Measurements from ENCODE around the gene OR6C74. TPM values are rescaled to one million over a fixed set of nuclear protein-coding genes. Genes with fewer than 3 reads are reported as not detected.

OR6C74 gene
- total RNA-seq, result not detected

DNA sequence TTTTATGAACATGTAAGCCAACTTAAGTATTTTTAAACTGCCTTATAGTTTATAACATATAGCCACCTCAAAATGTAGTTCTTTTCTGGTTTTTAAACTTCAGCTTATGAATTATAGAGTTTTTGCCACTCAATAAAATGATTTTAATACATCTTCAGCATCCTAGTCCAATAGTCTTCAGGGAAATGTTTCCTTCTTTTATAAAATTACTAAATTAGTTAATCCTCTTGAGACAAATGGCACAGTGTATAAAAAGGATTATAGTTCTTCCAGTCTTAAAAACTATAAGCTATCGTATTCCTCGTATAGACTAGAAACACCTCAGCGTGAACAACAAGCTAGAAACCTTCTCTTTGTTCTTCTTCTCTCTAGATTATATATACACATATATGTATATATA lies at the start of gene OR6C74:
TSS of gene OR6C74 (plus strand) at position 301 of the 400 bp plus-strand sequence. CDS start 2,679 bp downstream, outside the sequence.
- CTCF ChIA-PET, result no interaction called here

DNA sequence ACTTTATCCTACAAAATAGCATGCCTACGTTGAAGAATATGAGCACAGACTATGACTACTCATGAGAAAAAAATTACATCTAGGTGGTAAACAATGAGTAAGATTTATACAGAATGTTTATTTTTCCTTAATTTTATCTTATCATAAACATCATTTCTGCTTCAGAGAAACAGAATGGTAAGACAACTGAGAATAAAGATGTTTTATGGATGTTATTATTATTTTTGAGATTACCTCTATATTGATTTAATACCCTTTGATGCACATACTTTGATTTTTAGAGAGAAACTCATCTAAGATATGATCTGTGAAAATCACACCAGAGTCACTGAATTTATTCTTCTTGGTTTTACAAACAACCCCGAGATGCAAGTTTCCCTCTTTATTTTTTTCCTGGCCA lies 23.7 kb upstream of the OR6C74 start, which contains the start of gene OR10A7:
TSS of gene OR10A7 (plus strand) at position 301 of the 400 bp plus-strand sequence. CDS start at position 301, 0 bp downstream.
- Mint-ChIP-seq H3K27me3 (no peaks in the 10 kb centered on the region), H3K36me3 (no peaks in the 10 kb centered on the region), H3K4me3 (no peak within 1 kb of the TSS), H3K27ac (no peak within 1 kb of the TSS), H3K4me1 (no peaks in the 10 kb centered on the region), H3K9me3 (ENCODE audit: low read depth) (no peaks in the 10 kb centered on the region)
- DNase-seq (no peak), ATAC-seq (no peak)
- CTCF ChIA-PET, result no interaction called here

More for the DNA sequence above, at the start of gene OR6C74:
- Mint-ChIP-seq H3K4me3 (no peak within 1 kb of the TSS), H3K36me3 (no peaks in the 10 kb centered on the region), H3K4me1 (no peaks in the 10 kb centered on the region), H3K27me3 (peaks cover 24% of the 10 kb centered on the region), H3K27ac (no peak within 1 kb of the TSS), H3K9me3 (ENCODE audit: low read depth) (no peaks in the 10 kb centered on the region)
- no peak for DNase-seq
- no peak for ATAC-seq

DNA sequence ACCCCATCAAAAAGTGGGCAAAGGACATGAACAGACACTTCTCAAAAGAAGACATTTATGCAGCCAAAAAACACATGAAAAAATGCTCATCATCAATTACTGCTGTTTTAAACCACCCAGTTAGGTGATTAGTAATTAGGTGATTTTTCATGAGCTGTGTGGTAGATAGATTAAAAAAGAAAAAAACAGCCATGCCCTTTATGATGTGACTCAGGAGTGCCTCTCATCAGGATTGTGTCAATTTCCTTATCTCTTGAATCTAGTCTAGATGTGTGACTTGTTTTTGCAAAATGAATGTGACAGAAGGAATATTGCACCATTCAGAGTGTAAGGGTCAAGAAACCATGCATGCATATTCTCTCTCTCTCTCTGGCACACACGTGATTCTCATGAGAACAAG lies 17.9 kb upstream of the OR6C74 start:
- Mint-ChIP-seq H3K4me1 (no peaks in the 10 kb centered on the region), H3K36me3 (no peaks in the 10 kb centered on the region), H3K9me3 (ENCODE audit: low read depth) (no peaks in the 10 kb centered on the region), H3K27me3 (peaks cover 22% of the 10 kb centered on the region), H3K4me3 (no peak overlapping the region), H3K27ac (no peak overlapping the region)
- ATAC-seq (no peak), DNase-seq (no peak)
- CTCF ChIA-PET, result no interaction called here

DNA sequence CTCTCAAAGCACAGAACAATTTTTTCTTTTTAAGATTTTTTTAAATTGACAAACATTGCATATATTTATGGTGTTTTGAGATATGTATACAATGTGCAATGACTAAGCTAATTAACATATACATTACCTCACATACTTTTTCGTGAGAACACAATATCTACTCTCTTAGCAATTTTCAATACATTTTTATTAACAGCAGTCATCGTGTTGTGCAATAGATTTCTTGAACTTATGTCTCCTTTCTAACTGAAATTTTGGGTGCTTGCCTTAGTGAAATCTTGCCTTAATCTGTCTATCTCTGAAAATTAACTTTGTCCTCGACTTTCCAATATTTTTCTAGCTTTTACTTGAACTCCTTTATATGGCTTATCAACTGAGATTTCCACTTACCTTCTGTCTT lies 16.8 kb upstream of the OR6C74 start:
- Mint-ChIP-seq H3K4me3 (no peak overlapping the region), H3K27ac (no peak overlapping the region), H3K4me1 (no peaks in the 10 kb centered on the region), H3K27me3 (peaks cover 33% of the 10 kb centered on the region), H3K9me3 (ENCODE audit: low read depth) (no peaks in the 10 kb centered on the region), H3K36me3 (no peaks in the 10 kb centered on the region)
- DNase-seq (no peak), ATAC-seq (no peak)
- CTCF ChIA-PET, result no interaction called here

DNA sequence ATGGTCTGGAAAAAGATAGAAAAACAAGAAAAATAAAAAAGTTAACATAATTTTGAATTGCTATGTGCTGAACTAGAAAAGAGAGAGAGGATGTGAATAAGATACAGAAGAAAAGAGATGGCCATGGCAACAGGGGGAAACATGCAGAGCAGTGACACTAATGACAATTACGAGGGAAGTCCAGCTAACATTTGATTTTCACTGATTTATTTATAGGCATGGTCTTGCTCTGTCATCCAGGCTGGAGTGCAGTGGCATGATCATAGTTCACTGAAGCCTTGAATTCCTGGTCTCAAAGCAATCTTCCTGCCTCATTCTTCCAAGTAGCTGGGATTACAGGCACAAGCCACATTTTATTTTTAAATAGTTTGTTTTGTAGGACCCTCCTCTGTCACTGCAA lies 1.8 kb downstream of the OR6C74 start:
- ATAC-seq (no peak), DNase-seq (no peak)
- H3K4me3 Mint-ChIP-seq, result no peak overlapping the region
- CTCF ChIA-PET, result no interaction called here
- H3K27ac Mint-ChIP-seq, result no peak overlapping the region
- H3K4me1 Mint-ChIP-seq, result no peaks in the 10 kb centered on the region
- no peaks in the 10 kb centered on the region for H3K36me3 Mint-ChIP-seq
- H3K27me3 Mint-ChIP-seq, result peaks cover 28% of the 10 kb centered on the region
- no peaks in the 10 kb centered on the region for H3K9me3 Mint-ChIP-seq (ENCODE audit: low read depth)

DNA sequence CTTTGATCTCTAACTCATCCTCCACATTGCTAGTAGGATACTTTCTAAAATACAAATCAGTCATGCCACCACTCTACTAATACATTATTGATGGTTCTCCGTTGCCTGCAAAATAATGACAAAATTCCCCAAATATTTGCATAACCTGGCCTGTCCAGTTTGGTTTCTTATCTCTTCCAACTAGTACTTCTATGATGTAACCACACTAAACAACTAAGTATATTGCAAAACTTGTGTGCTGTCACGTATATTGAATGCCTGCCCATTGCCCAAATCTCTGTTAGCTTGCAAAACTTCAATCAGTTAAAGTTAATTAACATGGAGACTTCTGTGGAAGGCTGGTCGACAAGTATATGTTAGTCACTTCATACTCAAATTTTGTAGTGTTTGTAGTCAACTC lies 6.5 kb downstream of the OR6C74 start:
- CTCF ChIA-PET, result no interaction called here
- no peaks in the 10 kb centered on the region for H3K36me3 Mint-ChIP-seq
- H3K4me1 Mint-ChIP-seq, result no peaks in the 10 kb centered on the region
- no peak overlapping the region for H3K27ac Mint-ChIP-seq
- DNase-seq (no peak), ATAC-seq (no peak)
- no peaks in the 10 kb centered on the region for H3K9me3 Mint-ChIP-seq (ENCODE audit: low read depth)
- peaks cover 25% of the 10 kb centered on the region for H3K27me3 Mint-ChIP-seq
- H3K4me3 Mint-ChIP-seq, result no peak overlapping the region

DNA sequence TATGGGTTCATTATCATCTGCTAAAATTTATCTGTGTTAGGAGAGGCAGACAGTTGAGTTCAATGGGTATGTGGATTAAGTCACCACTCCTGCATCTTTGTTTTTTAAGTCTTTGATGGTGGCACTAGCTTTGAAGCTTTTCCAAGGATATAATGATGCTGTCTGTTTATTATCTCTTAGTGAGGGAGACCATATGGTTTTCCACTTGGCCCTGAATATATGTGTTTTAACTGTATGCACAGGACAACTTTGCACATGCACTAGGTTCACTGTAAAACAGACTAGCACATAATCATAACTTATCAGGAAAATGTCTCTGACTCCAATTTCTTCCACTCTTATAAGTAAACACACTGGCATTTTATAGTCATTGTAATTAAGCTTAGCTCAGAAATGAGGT lies 8.9 kb downstream of the OR6C74 start:
- Mint-ChIP-seq H3K4me3 (no peak overlapping the region), H3K27ac (no peak overlapping the region), H3K4me1 (no peaks in the 10 kb centered on the region), H3K9me3 (ENCODE audit: low read depth) (no peaks in the 10 kb centered on the region), H3K36me3 (no peaks in the 10 kb centered on the region), H3K27me3 (peaks cover 7% of the 10 kb centered on the region)
- DNase-seq, result no peak
- CTCF ChIA-PET, result no interaction called here
- no peak for ATAC-seq

DNA sequence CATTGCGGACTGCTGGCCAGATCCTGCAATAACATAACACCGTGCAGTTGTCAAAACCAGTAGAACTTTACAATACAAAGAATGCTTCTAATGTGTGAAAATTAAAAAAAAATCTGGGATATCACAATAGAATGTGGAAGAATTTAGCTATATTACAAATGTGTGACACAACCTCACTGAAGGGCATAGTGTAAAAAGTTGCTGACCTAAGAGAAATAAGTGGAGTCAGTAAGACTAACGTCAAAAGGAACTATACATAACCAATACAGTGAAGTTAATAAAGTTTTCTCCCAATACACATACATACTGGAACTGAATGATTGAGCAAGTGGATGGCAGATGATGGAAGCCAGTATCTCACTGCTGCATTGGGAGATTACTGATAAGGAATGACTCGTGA lies 12.4 kb downstream of the OR6C74 start:
- no peaks in the 10 kb centered on the region for H3K4me1 Mint-ChIP-seq
- no peak overlapping the region for H3K4me3 Mint-ChIP-seq
- H3K27ac Mint-ChIP-seq, result no peak overlapping the region
- CTCF ChIA-PET, result no interaction called here
- no peaks in the 10 kb centered on the region for H3K36me3 Mint-ChIP-seq
- DNase-seq, result no peak
- peaks cover 4% of the 10 kb centered on the region for H3K27me3 Mint-ChIP-seq
- ATAC-seq, result no peak
- no peaks in the 10 kb centered on the region for H3K9me3 Mint-ChIP-seq (ENCODE audit: low read depth)

DNA sequence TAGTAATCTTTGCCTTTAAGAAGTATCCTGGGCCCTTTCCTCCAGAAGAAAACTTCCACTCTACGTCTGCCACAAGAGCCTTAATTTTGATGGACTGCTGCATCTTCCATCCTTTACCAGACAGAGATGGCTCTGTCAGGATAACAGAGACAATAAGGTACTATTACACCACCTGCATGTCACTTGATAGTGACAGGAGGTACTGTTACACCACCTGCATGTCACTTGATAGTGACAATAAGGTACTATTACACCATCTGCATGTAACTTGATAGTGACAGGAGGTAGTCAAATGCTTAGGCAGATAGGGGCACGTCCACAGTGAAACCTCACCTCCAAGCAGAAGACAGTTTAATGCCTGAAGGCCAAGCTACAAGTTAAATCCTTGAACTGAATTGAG lies 13.9 kb downstream of the OR6C74 start:
- Mint-ChIP-seq H3K4me3 (no peak overlapping the region), H3K9me3 (ENCODE audit: low read depth) (no peaks in the 10 kb centered on the region), H3K36me3 (no peaks in the 10 kb centered on the region), H3K27me3 (peaks cover 9% of the 10 kb centered on the region), H3K27ac (no peak overlapping the region), H3K4me1 (no peaks in the 10 kb centered on the region)
- CTCF ChIA-PET, result no interaction called here
- DNase-seq (no peak), ATAC-seq (no peak)

DNA sequence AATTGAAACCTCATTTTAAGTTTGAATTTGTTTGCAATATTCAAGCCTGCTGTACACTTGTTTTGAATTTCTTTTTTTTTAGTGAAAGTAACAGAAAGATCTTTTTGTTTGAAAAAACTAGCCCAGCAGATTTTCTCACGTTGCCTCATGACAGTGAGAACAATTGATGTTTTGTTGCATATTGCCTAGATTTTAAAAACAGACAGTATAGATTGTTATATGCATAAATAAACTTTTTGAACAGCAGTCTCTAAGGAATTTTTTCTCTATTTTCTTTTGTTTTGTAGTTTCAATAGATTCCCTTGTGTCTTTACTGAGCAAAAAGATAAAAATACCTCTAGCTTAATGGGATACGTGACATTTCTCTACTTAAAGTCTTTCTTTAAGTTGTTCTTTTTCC lies 36.6 kb downstream of the OR6C74 start:
- Mint-ChIP-seq H3K27ac (no peak overlapping the region), H3K27me3 (peaks cover 15% of the 10 kb centered on the region), H3K36me3 (no peaks in the 10 kb centered on the region), H3K9me3 (ENCODE audit: low read depth) (no peaks in the 10 kb centered on the region), H3K4me3 (no peak overlapping the region), H3K4me1 (no peaks in the 10 kb centered on the region)
- CTCF ChIA-PET, result no interaction called here
- DNase-seq, result no peak
- ATAC-seq, result no peak

DNA sequence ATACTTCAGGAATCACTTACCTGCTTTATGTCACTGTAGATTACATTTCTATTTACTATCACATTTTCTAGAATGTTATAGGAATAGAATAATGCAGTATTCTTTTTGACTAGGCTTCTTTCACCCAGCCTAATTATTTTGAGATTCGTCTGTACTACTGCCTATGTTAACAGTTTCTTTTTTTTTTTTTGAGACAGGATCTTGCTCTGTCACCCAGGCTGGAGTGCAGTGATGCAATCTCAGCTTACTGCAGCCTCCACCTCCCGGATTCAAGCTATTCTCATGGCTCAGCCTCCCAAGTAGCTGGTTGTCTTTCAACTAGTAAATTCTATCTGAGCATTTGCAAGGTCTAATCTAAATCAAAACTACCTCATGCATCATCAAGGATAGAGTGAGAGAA lies 45.6 kb downstream of the OR6C74 start:
- H3K4me1 Mint-ChIP-seq, result no peaks in the 10 kb centered on the region

More for the DNA sequence above, 45.6 kb downstream of the OR6C74 start:
- H3K4me3 Mint-ChIP-seq, result no peak overlapping the region
- no peaks in the 10 kb centered on the region for H3K36me3 Mint-ChIP-seq
- ATAC-seq (no peak), DNase-seq (no peak)
- H3K9me3 Mint-ChIP-seq (ENCODE audit: low read depth), result no peaks in the 10 kb centered on the region
- H3K27ac Mint-ChIP-seq, result no peak overlapping the region
- H3K27me3 Mint-ChIP-seq, result peaks cover 8% of the 10 kb centered on the region
- CTCF ChIA-PET, result no interaction called here

Other genes with a start within 250 kb of the OR6C74 start
- gene NEUROD4, start 224.6 kb upstream of the OR6C74 start, total RNA-seq, result not detected
- gene OR9K2, start 118.2 kb upstream of the OR6C74 start, total RNA-seq, result not detected
- not detected for gene OR10A7, start 23.6 kb upstream of the OR6C74 start, total RNA-seq
- gene OR6C6, start 52.0 kb downstream of the OR6C74 start, total RNA-seq, result not detected
- not detected for gene OR6C1, start 69.7 kb downstream of the OR6C74 start, total RNA-seq
- gene OR6C3, start 86.1 kb downstream of the OR6C74 start, total RNA-seq, result not detected
- not detected for gene OR6C75, start 118.4 kb downstream of the OR6C74 start, total RNA-seq
- not detected for gene OR6C65, start 155.9 kb downstream of the OR6C74 start, total RNA-seq
- not detected for gene OR6C76, start 181.6 kb downstream of the OR6C74 start, total RNA-seq
- not detected for gene OR6C2, start 199.5 kb downstream of the OR6C74 start, total RNA-seq
- not detected for gene OR6C70, start 225.5 kb downstream of the OR6C74 start, total RNA-seq
- gene OR6C68, start 247.8 kb downstream of the OR6C74 start, total RNA-seq, result not detected